ENCODE results near the gene CYP27A1. TPM values are rescaled to one million over a fixed set of nuclear protein-coding genes. Genes with fewer than 3 reads are reported as not detected.

The CYP27A1 gene
- total RNA-seq, 2 experiments from 2014 or later = not detected

DNA sequence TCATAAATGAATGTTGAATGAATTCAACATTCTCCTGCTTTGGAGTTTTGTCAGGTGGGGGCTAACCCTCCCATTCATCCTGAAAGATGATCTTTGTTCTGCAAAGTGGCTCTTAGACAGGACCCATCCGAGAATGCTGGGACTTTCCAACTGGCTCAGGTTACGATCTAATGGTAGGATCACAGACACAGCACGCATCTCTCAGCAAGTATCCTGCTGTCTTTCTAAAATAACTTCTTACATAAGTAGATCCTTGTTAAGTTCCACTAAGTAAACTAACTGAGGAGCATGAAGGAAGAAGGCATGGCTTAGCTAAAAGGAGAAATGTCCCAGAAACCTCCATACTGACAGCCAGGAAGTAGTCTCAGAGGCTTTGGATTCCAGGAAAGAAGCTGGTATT lies 23.7 kb downstream of the CYP27A1 start:
- ChIA-PET CTCF (no interaction called here), POLR2A (no interaction called here)

DNA sequence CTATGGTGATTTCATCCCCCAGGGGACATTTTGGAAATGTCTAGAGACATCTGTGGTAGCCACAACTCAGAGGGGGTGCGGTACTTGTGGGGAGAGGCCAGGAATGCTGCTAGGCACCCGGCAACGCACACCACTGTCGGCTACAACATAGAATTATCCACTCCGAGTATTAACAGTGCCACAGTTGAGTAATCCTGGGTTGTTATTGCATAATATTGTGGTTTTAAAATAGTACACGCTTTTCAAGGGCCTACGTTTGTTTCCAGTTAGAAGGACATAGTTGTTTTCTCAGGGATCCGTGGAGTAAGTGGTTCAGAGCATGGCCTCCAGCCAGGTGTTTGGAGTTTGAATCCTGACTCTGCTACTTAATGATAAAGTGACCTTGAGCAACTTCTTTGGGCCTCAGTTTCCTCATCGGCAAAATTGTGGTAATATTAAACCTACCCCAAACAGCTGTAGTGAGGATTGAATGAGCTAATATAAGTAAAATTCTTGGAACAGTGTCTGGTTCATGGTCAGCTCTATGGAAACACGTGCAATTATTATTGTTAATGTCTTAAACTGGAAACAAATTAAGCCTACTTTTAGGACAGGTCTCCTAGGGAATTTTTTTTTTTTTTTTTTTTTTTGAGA lies 24.5 kb downstream of the CYP27A1 start:
- ChIA-PET CTCF (interaction anchor here (0.7 kb wide), 1 partner anchor 336 kb away, joined by 3 read pairs; no protein-coding TSS in a partner anchor), POLR2A (no interaction called here)

DNA sequence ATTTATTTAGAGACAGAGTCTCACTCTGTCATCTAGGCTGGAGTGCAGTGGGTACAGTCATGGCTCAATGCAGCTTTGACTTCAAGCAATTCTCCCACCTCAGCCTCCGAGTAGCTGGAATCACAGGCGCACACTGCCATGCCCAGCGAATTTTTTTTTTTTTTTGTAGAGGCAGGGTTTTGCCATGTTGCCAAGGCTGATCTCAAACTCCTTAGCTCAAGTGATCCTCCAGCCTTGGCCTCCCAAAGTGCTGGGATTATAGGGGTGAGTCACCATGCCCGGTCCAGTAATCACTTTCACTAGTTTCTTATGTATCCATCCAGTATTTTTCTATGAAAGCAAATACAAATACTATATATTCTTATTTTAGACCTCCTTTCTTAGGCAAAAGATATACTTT lies 25.7 kb downstream of the CYP27A1 start:
- ChIA-PET POLR2A (no interaction called here), CTCF (no interaction called here)

DNA sequence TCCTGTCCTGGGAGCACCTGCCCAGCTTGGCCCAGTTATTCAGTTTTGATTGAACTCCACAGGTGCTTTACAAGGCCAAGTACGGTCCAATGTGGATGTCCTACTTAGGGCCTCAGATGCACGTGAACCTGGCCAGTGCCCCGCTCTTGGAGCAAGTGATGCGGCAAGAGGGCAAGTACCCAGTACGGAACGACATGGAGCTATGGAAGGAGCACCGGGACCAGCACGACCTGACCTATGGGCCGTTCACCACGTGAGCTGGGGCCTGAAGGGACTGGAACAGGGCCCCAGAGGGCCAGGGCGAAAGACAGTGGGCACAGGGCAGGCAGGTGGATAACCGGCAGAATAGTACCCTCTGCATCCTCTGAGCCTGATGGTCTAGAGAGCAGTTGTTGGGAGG lies 27.6 kb downstream of the CYP27A1 start:
- CTCF ChIA-PET = interaction anchor here (1.0 kb wide), 1 partner anchor 38 kb away, joined by 3 read pairs; no protein-coding TSS in a partner anchor
- POLR2A ChIA-PET = no interaction called here

DNA sequence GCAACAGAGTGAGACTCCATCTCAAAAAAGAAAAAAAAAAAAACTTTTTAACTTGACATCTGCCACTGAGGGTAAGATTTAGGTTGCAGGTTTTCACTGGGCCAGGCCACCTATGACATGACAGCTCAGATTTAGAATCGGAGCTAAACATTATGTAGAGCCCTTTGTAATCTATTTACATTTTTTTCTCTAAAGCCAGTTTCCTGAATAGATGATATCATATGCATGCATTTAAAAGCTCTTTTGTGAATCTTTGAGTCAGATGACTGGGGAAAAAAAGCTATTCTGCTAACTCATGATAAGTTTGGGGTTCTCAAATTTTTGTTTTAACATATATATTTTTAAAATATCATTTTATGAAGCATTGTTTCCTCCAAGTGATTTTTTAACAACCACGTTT lies 28.3 kb downstream of the CYP27A1 start:
- ChIA-PET CTCF (interaction anchor here (0.6 to 1.5 kb wide), 3 partner anchors 8 to 65 kb away, joined by 3 to 4 read pairs (median 3); no protein-coding TSS in a partner anchor), POLR2A (no interaction called here)

DNA sequence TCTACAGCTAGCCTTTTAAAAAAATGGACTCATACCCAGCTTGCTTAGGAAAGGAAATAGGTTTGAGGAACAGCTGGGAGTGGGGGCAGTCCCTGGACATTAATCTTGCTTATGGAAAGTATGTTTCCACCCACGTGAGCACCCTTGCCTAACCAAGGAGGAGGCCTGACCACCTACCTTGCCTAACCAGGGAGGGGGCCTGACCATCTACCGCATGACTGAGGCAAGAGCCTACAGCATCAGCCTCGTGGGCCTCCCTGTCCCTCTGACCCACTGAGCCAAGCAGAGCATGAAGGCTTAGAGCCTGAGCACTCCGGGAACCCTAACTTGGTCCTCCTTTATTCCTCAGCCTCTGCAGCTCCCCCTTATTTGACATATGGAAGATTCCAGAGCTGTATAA lies 29.4 kb downstream of the CYP27A1 start:
- ChIA-PET POLR2A (no interaction called here), CTCF (interaction anchor here (1.5 kb wide), 1 partner anchor 36 kb away, joined by 3 read pairs; no protein-coding TSS in a partner anchor)

DNA sequence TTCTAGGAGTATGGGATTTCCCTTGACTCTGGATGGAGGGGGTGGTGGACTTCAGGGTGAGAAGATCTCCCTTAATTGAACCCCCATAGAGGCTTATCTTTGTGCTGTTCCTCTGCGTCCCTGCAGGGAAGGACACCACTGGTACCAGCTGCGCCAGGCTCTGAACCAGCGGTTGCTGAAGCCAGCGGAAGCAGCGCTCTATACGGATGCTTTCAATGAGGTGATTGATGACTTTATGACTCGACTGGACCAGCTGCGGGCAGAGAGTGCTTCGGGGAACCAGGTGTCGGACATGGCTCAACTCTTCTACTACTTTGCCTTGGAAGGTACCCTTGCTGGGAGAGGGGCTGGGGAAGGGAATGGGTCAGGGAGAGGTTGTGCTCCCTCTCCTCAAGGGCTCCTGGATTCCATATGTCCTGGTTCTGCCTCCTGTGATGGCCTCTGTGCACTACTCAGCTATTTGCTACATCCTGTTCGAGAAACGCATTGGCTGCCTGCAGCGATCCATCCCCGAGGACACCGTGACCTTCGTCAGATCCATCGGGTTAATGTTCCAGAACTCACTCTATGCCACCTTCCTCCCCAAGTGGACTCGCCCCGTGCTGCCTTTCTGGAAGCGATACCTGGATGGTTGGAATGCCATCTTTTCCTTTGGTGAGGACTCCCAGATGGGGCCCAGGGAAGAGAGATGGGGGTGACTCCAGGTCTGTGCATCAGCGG lies 30.3 kb downstream of the CYP27A1 start:
- ChIA-PET CTCF (no interaction called here), POLR2A (no interaction called here)

DNA sequence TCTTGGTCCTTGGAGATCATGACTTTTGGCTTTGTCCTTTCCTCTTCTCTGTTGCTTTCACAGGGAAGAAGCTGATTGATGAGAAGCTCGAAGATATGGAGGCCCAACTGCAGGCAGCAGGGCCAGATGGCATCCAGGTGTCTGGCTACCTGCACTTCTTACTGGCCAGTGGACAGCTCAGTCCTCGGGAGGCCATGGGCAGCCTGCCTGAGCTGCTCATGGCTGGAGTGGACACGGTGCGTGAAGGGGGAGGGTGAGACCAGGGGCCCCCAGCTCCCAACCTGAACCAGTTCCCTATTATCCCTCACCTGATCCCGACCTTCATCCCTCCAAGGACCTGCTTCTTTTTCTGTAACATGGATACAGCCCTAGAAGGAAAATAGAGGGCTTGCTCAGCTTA lies 30.9 kb downstream of the CYP27A1 start:
- ChIA-PET POLR2A (no interaction called here), CTCF (no interaction called here)

DNA sequence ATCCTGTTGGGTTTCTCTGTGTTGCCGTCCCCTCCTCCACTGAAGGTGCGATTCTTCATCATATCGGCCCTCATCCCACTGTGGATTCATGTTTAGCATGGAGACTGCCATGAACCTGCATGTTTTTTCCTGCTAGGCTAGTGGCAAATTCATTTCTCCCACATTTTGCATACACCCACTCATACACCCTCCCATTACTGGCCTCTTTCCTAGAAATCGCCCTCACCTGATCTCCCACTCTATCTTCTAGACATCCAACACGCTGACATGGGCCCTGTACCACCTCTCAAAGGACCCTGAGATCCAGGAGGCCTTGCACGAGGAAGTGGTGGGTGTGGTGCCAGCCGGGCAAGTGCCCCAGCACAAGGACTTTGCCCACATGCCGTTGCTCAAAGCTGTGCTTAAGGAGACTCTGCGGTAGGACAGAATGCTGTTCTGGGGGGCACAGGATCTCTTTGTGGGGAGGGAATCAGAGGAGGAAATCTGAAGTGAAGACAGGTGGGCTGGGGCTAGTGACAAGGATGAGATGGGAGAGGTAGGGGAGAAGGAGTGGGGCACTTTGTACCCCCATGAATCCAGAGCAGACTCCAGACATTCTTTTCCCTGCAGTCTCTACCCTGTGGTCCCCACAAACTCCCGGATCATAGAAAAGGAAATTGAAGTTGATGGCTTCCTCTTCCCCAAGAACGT lies 32.0 kb downstream of the CYP27A1 start:
- ChIA-PET POLR2A (no interaction called here), CTCF (no interaction called here)

DNA sequence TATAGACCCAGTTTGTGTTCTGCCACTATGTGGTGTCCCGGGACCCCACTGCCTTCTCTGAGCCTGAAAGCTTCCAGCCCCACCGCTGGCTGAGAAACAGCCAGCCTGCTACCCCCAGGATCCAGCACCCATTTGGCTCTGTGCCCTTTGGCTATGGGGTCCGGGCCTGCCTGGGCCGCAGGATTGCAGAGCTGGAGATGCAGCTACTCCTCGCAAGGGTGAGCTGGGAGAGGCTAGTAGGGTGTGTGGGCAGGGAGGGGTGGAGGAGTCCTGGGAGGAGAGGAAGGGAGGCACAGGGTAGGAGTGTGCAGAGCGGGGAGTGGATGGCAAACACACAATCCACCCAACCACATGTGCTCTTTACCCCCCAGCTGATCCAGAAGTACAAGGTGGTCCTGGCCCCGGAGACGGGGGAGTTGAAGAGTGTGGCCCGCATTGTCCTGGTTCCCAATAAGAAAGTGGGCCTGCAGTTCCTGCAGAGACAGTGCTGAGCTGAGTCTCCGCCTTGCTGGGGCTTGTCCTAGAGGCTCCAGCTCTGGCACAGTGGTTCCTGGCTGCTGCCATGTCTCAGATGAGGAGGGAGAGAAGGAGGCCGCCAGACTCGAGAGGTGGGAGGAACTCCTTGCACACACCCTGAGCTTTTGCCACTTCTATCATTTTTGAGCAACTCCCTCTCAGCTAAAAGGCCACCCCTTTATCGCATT lies 32.7 kb downstream of the CYP27A1 start:
- ChIA-PET CTCF (interaction anchor here (0.6 kb wide), 1 partner anchor 11 kb away, joined by 3 read pairs; no protein-coding TSS in a partner anchor), POLR2A (no interaction called here)

DNA sequence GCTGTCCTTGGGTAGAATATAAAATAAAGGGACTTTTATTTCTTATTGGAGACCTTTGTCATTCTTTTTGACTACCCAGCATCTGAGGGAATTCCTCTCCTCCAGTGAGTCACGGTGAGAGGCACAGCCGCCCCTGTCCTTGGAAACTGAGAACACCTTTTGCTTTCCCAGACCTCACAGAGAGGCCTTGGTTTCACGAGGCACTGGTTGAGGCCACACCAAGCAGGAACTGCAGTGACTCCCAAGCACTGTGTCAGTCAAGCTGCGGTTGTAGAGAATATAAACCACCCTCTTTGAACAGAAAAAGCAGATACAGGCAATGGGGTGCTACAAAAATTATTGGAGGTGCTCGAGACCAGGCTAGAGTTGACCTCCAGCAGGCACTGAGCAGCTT lies 33.3 kb downstream of the CYP27A1 start:
- POLR2A ChIA-PET = no interaction called here
- CTCF ChIA-PET = interaction anchor here (0.6 kb wide), 1 partner anchor 12 kb away, joined by 3 read pairs; no protein-coding TSS in a partner anchor

DNA sequence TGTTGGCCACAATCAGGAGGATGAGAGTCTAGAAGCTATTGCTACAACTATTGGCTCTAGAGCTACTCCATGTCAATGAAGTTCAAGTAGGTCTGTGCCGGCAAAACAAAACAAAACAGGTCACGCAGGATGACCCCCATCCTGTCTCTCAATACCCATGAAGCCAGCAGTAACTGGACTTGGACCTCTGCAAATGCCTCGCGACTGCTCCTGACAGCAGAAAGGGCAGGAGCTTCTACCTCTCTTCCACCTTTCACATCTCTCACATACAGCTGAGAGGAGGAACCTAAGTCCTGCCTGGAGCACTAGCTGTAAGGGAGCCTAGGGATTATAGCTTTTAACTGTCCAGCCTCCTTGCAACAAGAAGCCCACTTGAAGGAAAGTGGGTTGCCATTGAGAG lies 33.7 kb downstream of the CYP27A1 start:
- POLR2A ChIA-PET = no interaction called here
- CTCF ChIA-PET = no interaction called here

DNA sequence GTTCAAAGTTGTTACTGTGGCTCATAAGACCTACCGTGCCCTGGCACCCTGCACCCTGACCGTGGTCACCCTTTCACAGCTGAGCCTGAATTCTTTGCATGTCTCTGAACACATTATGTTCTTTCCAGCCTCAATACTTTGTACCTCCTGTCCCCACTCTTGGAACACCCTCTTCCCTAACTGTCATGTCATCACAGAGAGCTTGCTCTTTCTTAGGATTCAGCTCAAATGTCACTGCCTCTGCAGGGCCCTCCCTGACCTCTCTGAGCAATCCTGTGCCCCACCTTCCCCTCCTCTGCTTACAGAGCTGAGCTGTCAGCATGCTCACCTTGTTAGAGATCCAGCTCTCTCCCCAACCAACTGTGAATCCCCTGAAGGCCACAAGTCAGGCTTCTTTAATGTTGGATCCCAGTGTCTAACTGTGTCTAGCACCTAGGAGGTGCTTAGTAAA lies 34.6 kb downstream of the CYP27A1 start:
- ChIA-PET CTCF (no interaction called here), POLR2A (no interaction called here)

DNA sequence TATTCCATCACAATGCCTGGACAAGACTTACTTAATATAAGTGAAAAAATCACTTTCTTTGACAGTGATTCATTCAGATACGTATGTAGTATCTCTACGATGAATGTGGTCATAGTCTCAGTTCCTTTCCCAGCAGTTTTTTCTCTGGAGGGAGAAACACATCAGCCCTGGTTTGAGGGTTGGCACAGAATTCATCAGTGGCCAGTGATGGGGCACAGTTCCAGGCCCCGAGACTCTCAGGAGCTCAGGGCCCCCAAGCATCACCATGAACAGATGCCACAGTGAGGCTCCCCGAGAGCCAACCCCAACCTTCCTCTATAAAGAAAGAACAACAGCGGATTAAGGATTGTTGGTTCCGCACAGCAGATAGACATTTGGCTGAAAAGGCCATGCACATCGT lies 37.1 kb downstream of the CYP27A1 start:
- POLR2A ChIA-PET = no interaction called here
- CTCF ChIA-PET = no interaction called here

DNA sequence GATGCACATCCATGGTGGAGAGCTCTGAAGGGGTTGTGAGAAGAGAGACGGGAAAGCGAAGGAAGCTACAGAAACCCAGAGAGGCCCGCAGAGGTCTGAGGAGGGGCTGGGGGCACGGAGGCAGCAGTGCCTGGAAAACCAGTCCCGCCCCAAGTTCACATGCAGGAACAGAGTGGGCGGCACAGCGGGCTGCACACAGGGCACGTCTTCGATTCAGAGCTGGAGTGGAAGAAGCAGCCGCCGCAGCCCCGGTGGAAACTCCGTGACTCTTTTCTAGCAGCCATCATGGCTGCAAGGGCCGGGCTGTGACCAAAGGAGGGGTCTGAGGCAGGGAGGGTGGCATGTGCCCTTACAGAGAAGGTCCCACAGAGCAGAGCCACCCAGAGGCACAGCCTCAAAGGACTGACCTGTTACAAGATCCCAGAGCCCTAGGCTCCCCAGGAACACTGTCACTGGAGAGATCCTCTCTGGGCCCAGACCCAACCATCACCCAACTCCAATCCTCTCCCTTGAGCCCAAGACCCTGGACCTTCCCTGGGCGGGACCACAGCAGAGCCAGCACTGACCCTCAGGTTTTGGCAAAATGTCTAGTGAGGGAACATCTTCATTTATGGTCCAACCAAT lies 38.9 kb downstream of the CYP27A1 start:
- ChIA-PET CTCF (no interaction called here), POLR2A (no interaction called here)

DNA sequence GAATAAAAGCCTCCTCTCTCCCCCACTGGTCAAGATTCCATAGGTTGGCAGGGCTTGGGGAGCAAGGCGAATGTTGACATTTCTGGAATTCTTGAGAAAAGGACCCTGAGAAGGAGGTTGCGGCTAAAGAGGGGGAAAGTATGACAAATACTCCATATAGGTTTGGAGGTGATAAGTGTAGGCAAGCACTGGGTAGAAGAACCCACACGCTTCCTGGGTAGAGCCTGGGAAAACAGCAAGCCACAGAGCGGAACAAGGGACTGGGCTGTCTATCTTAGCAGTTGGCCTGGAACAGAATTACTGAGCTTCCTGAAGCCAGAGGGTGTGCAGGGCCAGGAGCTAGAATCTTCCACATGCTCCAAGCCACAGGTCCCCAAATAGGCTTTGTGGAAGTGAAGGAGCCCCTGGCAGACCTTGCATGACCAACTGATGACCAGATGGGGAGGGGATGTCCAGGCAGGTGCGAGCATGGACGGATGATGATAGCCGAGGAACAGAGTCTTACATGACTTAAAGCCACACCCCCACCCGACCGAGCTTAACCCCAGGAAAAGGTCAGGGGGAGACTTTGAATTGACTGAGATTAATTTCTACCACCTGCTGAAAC lies 39.8 kb downstream of the CYP27A1 start:
- ChIA-PET CTCF (no interaction called here), POLR2A (no interaction called here)

DNA sequence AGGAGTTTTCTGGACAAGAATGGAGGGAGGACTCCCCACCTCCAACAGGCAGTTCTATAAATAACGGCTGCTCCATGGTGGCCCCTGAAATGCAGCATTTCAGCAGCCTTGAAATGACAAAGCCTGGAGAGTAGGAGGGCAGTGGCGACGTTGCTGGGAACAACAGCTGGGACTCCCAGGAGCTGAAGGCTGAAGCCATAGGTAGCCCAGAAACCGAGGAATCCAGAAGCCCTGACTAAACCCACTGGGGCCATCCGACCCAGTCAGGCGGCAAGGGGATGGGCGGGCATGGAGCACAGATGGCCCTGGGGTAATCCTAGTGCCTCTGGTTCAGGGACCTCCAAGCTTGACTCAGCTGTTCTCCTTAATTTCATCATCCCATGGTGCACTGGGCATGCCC lies 40.7 kb downstream of the CYP27A1 start:
- POLR2A ChIA-PET = no interaction called here
- CTCF ChIA-PET = no interaction called here

DNA sequence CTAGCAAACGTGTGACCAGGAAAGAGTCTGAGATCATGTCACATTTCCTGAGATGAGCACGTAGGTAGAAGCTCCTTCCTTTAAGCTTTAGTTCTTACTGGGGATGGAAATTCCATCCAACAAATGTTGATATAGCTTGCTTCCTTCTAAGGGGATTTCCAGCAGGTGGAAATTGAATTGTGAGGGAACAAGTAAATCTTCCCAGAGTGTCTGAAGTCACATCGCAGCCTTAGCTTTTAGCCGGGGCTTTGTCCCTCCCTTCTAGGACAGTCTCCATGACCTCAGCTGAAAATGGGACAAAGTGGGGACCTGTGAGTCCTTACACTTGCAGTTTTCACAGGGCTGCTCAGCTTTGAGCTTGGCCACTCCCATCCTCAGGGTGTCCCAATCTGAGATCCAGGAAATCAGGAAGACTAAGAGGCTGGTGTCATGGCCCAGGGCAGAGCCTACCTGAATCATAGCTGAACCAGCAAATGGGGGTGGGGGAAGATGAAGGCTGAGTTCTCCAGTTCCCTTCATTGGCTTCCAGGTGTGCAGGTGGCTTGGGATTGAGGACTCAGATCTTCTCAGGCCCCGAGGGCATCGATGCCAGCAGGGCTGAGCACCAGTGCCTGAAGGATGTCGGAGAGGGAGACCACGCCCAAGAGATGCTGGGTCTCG lies 41.4 kb downstream of the CYP27A1 start:
- ChIA-PET POLR2A (no interaction called here), CTCF (no interaction called here)

DNA sequence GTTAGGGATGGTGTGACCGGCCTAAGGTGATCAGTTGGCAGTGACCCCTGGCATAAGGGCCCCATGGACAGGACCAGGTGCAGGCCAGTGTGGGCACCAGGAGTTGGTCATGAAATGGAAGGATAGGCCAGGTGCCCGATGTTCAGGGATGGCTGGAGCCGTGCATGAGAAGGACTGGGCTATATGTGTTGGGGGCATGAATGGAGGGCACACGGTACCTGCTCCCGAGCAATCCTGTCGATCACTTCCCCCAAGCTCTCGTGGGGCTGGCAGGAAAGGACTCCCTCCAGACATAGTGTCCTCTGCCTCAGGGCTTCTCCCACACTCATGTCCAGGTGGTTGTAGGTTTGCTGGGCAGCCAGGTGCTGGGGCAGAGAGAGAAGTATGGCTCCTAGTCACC lies 42.1 kb downstream of the CYP27A1 start:
- ChIA-PET CTCF (interaction anchor here (1.2 kb wide), 1 partner anchor 66 kb away, joined by 4 read pairs; no protein-coding TSS in a partner anchor), POLR2A (no interaction called here)
